ENCODE measurements around the gene ZFP36.

Gene ZFP36

DNA sequence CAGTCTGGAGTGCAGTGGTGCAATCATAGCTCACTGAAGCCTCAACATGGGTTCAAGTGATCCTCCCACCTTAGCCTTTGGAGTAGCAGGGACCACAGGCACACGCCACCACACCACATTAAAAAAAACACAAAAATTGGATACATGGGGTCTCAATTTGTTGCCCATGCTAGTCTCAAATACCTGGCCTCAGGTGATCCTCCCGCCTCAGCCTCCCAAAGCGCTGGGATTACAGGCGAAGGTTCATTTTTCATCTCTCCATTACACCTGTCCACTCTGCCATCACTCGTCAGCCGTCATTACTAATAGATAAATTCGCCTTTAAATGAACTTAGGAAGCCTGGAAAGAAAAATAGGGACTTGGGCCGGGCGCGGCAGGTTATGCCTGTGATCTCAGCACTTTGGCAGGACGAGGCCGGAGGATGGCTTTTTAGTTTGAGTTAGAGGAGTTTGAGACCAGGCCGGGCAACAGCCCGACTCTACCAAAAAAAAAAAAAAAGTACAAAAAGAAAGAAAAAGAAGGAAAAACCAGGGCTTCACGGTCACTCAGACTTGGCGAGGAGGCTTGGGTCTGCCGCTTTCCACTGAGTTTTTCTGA is 38.0 kb downstream of the ZFP36 start:
- no peaks in the 10 kb centered on the region for H3K9me2 ChIP-seq (ENCODE audit: low read depth, low read length)
- H4K20me1 ChIP-seq (ENCODE audit: insufficient read depth, low read length), result no peaks in the 10 kb centered on the region
- H3K9ac ChIP-seq (ENCODE audit: low read length), result peak overlapping the region; percentile 84
- H3K4me3 ChIP-seq (ENCODE audit: low read depth, low read length, poor library complexity, severe bottlenecking), result peak overlapping the region; percentile 85
- peak overlapping the region; percentile 73 for H3K4me2 ChIP-seq (ENCODE audit: low read length)
- H3K9me3 ChIP-seq (ENCODE audit: low read length), result no peaks in the 10 kb centered on the region
- peaks cover 41% of the 10 kb centered on the region for H3K79me2 ChIP-seq (ENCODE audit: insufficient read depth, low read length)
- H3K27me3 ChIP-seq (ENCODE audit: insufficient read depth, low read length), result no peaks in the 10 kb centered on the region
- no peaks in the 10 kb centered on the region for H3F3A ChIP-seq (ENCODE audit: insufficient read depth, low read length)
- peaks cover 56% of the 10 kb centered on the region for H3K4me1 ChIP-seq (ENCODE audit: insufficient read depth, low read length, severe bottlenecking)
- no peak overlapping the region for H2AFZ ChIP-seq (ENCODE audit: low read length)
- H3K36me3 ChIP-seq (ENCODE audit: insufficient read depth, low read length), result peaks cover 22% of the 10 kb centered on the region; the same call in 1 of the 2 replicates
- H3K27ac ChIP-seq (ENCODE audit: low read depth, low read length, poor library complexity, severe bottlenecking), result peak overlapping the region; percentile 92
- TF ChIP-seq, protein P1, sequence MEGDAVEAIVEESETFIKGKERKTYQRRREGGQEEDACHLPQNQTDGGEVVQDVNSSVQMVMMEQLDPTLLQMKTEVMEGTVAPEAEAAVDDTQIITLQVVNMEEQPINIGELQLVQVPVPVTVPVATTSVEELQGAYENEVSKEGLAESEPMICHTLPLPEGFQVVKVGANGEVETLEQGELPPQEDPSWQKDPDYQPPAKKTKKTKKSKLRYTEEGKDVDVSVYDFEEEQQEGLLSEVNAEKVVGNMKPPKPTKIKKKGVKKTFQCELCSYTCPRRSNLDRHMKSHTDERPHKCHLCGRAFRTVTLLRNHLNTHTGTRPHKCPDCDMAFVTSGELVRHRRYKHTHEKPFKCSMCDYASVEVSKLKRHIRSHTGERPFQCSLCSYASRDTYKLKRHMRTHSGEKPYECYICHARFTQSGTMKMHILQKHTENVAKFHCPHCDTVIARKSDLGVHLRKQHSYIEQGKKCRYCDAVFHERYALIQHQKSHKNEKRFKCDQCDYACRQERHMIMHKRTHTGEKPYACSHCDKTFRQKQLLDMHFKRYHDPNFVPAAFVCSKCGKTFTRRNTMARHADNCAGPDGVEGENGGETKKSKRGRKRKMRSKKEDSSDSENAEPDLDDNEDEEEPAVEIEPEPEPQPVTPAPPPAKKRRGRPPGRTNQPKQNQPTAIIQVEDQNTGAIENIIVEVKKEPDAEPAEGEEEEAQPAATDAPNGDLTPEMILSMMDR (IDR thresholded peaks at IDR 0.05; ENCODE audit: low read length), result no peak
- no peak for TF ChIP-seq EZH2 (IDR thresholded peaks at IDR 0.05; ENCODE audit: borderline replicate concordance, low read length)

DNA sequence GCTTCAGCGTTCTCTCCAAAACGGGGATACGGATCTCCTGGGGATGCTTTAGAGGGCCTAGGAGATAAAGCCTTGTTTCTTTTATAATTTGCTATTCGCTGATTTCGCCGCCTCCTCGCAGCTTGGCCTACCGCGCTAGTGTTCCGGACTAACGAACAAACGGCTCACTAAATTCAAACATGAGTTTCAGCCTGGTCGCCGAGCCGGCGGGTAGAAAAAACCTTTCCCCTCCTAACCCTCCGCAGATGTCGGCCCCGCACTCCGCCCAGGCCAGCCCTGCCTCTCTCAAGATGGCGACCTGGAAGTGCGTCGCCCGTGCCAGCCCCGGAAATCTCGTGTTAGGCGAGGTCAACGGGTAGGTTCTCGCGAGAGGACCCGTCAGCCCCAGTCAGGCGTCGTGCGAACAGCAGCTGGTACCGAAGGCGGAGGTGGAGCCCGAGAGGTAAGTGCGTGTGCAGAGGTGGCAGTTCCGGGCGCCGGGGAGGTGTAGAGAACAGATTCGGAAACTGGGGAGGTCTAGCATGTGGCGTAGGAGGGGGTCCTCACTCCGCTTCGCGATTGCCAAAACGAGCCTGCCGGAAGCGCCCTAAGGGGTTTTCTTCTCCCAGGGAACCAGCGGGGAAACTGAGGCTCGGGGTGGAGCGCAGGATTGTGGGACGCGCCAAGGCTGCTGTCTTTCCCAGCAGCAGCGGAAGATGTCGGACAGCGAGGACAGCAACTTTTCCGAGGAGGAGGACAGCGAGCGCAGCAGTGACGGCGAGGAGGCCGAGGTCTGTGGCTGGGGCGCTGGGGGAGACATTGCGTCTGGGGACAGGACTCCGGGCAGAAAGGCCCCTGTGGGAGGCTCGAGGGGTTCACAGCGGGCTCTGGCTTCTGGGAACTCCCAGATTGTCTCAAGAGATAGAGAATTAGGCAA is 38.8 kb downstream of the ZFP36 start, which contains the start of gene SUPT5H:
Gene SUPT5H (plus strand): TSS at position 387 of the 916 bp plus-strand sequence. CDS start 309 bp downstream, at position 696.
- Histone ChIP-seq H3K4me2 (ENCODE audit: low read length) (peak within 1 kb of the TSS; percentile 80), H3K9ac (ENCODE audit: low read length) (peak within 1 kb of the TSS; percentile 91), H2AFZ (ENCODE audit: low read length) (no peak within 1 kb of the TSS), H3K27ac (ENCODE audit: low read depth, low read length, poor library complexity, severe bottlenecking) (peak within 1 kb of the TSS; percentile 92), H3K9me3 (ENCODE audit: low read length) (no peaks in the 10 kb centered on the region), H4K20me1 (ENCODE audit: insufficient read depth, low read length) (no peaks in the 10 kb centered on the region), H3K4me3 (ENCODE audit: low read depth, low read length, poor library complexity, severe bottlenecking) (peak within 1 kb of the TSS; percentile 85), H3K36me3 (ENCODE audit: insufficient read depth, low read length) (peaks cover 22% of the 10 kb centered on the region; the same call in 1 of the 2 replicates), H3K4me1 (ENCODE audit: insufficient read depth, low read length, severe bottlenecking) (peaks cover 56% of the 10 kb centered on the region), H3F3A (ENCODE audit: insufficient read depth, low read length) (no peaks in the 10 kb centered on the region), H3K27me3 (ENCODE audit: insufficient read depth, low read length) (no peaks in the 10 kb centered on the region), H3K9me2 (ENCODE audit: low read depth, low read length) (no peaks in the 10 kb centered on the region), H3K79me2 (ENCODE audit: insufficient read depth, low read length) (peaks cover 48% of the 10 kb centered on the region)
- TF ChIP-seq, protein P1 (IDR thresholded peaks at IDR 0.05; ENCODE audit: low read length), result no peak
- TF ChIP-seq EZH2 (IDR thresholded peaks at IDR 0.05; ENCODE audit: borderline replicate concordance, low read length), result no peak

DNA sequence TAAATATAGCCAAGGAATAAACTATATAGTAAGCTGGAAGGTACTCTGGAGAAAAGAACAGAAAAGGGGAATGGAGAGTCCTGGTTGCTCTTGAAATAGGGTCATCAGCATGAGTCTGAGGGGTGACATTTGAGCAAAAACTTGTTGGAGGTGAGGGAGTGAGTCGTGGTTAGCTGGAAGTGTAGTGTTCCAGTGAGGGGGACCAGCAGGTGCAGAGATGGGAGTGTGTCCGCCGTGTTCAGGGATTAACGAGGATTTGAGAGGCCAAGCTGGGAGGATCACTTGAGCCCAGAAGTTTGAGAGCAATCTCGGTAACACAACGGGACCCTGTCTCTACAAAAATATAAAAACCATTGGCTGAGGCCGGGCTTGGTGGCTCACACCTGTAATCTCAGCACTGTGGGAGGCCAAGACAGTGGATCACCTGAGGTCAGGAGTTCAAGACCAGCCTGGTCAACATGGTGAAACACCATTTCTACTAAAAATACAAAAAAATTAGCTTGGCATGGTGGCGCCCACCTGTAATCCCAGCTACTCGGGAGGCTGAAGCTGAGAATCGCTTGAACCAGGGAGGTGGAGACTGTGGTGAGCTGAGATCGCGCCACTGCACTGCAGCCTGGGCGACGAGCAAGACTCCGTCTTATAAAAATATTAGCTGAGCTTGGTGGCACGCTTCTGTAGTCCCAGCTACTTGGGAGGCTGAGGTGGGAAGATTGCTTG is 39.9 kb downstream of the ZFP36 start:
- no peaks in the 10 kb centered on the region for H3F3A ChIP-seq (ENCODE audit: insufficient read depth, low read length)

More for the DNA sequence above, 39.9 kb downstream of the ZFP36 start:
- Histone ChIP-seq H3K27ac (ENCODE audit: low read depth, low read length, poor library complexity, severe bottlenecking) (peak overlapping the region; percentile 66), H3K9ac (ENCODE audit: low read length) (peak overlapping the region; percentile 91), H3K36me3 (ENCODE audit: insufficient read depth, low read length) (peaks cover 26% of the 10 kb centered on the region; the same call in 1 of the 2 replicates), H3K4me2 (ENCODE audit: low read length) (peak overlapping the region; percentile 80), H3K4me1 (ENCODE audit: insufficient read depth, low read length, severe bottlenecking) (peaks cover 46% of the 10 kb centered on the region), H3K27me3 (ENCODE audit: insufficient read depth, low read length) (no peaks in the 10 kb centered on the region), H3K9me3 (ENCODE audit: low read length) (no peaks in the 10 kb centered on the region), H3K9me2 (ENCODE audit: low read depth, low read length) (no peaks in the 10 kb centered on the region), H3K4me3 (ENCODE audit: low read depth, low read length, poor library complexity, severe bottlenecking) (peak overlapping the region; percentile 85), H4K20me1 (ENCODE audit: insufficient read depth, low read length) (no peaks in the 10 kb centered on the region), H3K79me2 (ENCODE audit: insufficient read depth, low read length) (peaks cover 59% of the 10 kb centered on the region), H2AFZ (ENCODE audit: low read length) (no peak overlapping the region)
- no peak for TF ChIP-seq EZH2 (IDR thresholded peaks at IDR 0.05; ENCODE audit: borderline replicate concordance, low read length)
- TF ChIP-seq, protein P1 (IDR thresholded peaks at IDR 0.05; ENCODE audit: low read length), result no peak
